Neural progenitor cell (in vitro differentiated cells): Measurements from ENCODE around the gene ELMOD1.

Experiments
- EZH2 ChIP-seq: fragments of 200-600 bp; sonication (generic); IDR thresholded peaks from 2 replicates; pipeline ENCODE4 v1.6.1; 2017; ENCODE audit warnings: antibody characterized with exemption, mild to moderate bottlenecking, moderate library complexity
- EZH2phosphoT487 ChIP-seq: fragments of 200-600 bp; sonication (generic); IDR thresholded peaks from 2 replicates; pipeline ENCODE4 v1.6.1; 2017; ENCODE audit warnings: antibody characterized with exemption
- TF ChIP-seq, protein P1 (sequence below): fragments of 200-600 bp; sonication (generic); IDR thresholded peaks from 2 replicates; pipeline ENCODE4 v1.5.1; 2017; ENCODE audit warnings: antibody characterized with exemption, mild to moderate bottlenecking

DNA sequence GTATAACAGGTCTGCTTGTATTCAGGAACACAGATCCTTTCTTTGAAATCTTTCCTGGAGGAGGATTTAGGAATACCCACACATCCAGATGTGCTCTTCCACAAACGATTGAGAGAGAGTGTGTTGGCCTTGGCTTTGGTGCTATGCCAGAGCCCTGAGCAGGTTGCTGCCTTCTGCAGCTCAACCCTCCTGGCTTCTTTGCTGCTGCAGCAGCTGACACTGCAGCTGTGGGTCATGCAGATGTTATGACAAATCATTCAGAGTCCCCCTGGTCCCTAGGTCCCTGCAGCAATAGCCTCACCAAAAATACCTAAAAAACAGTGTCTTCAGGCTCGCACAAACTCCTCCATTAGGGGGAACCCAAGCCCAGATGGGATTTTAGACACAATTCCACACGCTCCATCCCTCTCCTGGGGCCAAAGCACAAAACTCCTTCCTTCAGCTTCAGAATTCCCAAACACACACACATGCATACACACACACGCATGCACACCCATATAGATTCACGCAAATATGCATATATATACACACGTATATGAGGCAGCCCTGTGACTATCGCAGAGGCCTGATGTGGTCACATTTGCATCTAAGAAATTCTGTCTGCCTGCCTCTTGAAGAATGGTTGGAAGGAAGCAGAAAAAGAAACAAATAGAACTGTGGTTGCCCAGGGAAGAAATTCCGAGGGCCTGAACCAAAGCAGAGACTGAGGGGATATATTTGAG, 85.5 kb downstream of the ELMOD1 start:
- TF ChIP-seq, protein P1, sequence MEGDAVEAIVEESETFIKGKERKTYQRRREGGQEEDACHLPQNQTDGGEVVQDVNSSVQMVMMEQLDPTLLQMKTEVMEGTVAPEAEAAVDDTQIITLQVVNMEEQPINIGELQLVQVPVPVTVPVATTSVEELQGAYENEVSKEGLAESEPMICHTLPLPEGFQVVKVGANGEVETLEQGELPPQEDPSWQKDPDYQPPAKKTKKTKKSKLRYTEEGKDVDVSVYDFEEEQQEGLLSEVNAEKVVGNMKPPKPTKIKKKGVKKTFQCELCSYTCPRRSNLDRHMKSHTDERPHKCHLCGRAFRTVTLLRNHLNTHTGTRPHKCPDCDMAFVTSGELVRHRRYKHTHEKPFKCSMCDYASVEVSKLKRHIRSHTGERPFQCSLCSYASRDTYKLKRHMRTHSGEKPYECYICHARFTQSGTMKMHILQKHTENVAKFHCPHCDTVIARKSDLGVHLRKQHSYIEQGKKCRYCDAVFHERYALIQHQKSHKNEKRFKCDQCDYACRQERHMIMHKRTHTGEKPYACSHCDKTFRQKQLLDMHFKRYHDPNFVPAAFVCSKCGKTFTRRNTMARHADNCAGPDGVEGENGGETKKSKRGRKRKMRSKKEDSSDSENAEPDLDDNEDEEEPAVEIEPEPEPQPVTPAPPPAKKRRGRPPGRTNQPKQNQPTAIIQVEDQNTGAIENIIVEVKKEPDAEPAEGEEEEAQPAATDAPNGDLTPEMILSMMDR: no peak
- no peak for TF ChIP-seq EZH2
- no peak for TF ChIP-seq EZH2phosphoT487
